Colonic mucosa (tissue), 4 donors: ENCODE measurements around the gene HLA-DQA1. TPM values are rescaled to one million over a fixed set of nuclear protein-coding genes. Genes with fewer than 3 reads are reported as not detected.

ENCODE experiments used
- DNase-seq: peaks from one replicate; pipeline ENCODE4 v3.0.0-alpha.2; 2020
- H3K27ac ChIP-seq: fragments of 200-600 bp; one replicate; pipeline ENCODE4 v1.8.0; 2021
- H3K27me3 ChIP-seq: fragments of 200-600 bp; one replicate; pipeline ENCODE4 v1.8.0; 2021
- H3K36me3 ChIP-seq: fragments of 200-600 bp; one replicate; pipeline ENCODE4 v1.8.0; 2021
- H3K4me1 ChIP-seq: fragments of 200-600 bp; one replicate; pipeline ENCODE4 v1.8.0; 2021; ENCODE audit warnings: mild to moderate bottlenecking
- H3K4me3 ChIP-seq: fragments of 200-600 bp; one replicate; pipeline ENCODE4 v1.8.0; 2021
- H3K9ac ChIP-seq, 2 donors: one replicate each; pipeline ENCODE4 v1.7.0; 2013; ENCODE audit warnings: control low read depth in 2 of 2, low read depth in 2 of 2, low read length in 2 of 2
- H3K9me3 ChIP-seq: fragments of 200-600 bp; one replicate; pipeline ENCODE4 v1.8.0; 2021
- CTCF ChIP-seq: fragments of 200-600 bp; IDR thresholded peaks from one replicate; pipeline ENCODE4 v1.8.0; 2022; ENCODE audit warnings: antibody characterized with exemption, mild to moderate bottlenecking
- intact Hi-C: fragments of 100-400 bp; cut with DNase I; formaldehyde crosslinking; loops from one replicate; pipeline ENCODE4 v1.14.1; 2022
- total RNA-seq, 2 donors: library from RNA; stranded (reverse); fragmentation: NEBNext Ultra II Directional in 1 of 2; extraction: Animal tissue kit (Norgen Biotek cat#: 25700) in 1 of 2; gene quantifications; one replicate each; pipeline ENCODE4 v1.2.1, GENCODE V29; 2021
- donor health status: healthy.
- donor health status: DM: no; HTN: no; CAD: no.
- donor health status: DM: no; HTN: no; CAD: no.

The HLA-DQA1 gene
- total RNA-seq, 2 donors from 2014 or later, result 8.1 to 13.5 TPM

- Histone ChIP-seq H3K36me3 (no peaks in the 10 kb centered on the region), H3K4me1 (no peaks in the 10 kb centered on the region), H3K4me3 (no peak overlapping the region), H3K9ac (no peak overlapping the region), H3K27ac (no peak overlapping the region), H3K9me3 (no peaks in the 10 kb centered on the region), H3K27me3 (no peaks in the 10 kb centered on the region)
- intact Hi-C loops, result no loop called here
- TF ChIP-seq CTCF, result no peak
- no peak for DNase-seq
Measured at GRCh38 chr6:32613475-32613874, 23.7 kb upstream of the HLA-DQA1 start.

GRCh38 chr6:32614366-32615081 is 22.7 kb upstream of the HLA-DQA1 start:
- intact Hi-C loops, result no loop called here
- H3K27ac ChIP-seq, result no peak overlapping the region
- H3K9me3 ChIP-seq, result no peaks in the 10 kb centered on the region
- no peaks in the 10 kb centered on the region for H3K4me1 ChIP-seq
- no peak overlapping the region for H3K4me3 ChIP-seq
- no peak for TF ChIP-seq CTCF
- no peaks in the 10 kb centered on the region for H3K27me3 ChIP-seq
- no peaks in the 10 kb centered on the region for H3K36me3 ChIP-seq
- H3K9ac ChIP-seq, result no peak overlapping the region
- no peak for DNase-seq

- intact Hi-C loops, result no loop called here
- H3K36me3 ChIP-seq, result no peaks in the 10 kb centered on the region
- H3K27ac ChIP-seq, result no peak overlapping the region
- no peak overlapping the region for H3K9ac ChIP-seq
- no peak overlapping the region for H3K4me3 ChIP-seq
- no peak for DNase-seq
- TF ChIP-seq CTCF, result no peak
- H3K9me3 ChIP-seq, result no peaks in the 10 kb centered on the region
- no peaks in the 10 kb centered on the region for H3K27me3 ChIP-seq
- no peaks in the 10 kb centered on the region for H3K4me1 ChIP-seq
Measured at GRCh38 chr6:32615885-32616532, 21.2 kb upstream of the HLA-DQA1 start.

GRCh38 chr6:32617751-32618150 is 19.5 kb upstream of the HLA-DQA1 start:
- Histone ChIP-seq H3K9ac (no peak overlapping the region), H3K4me3 (no peak overlapping the region), H3K27ac (no peak overlapping the region), H3K4me1 (no peaks in the 10 kb centered on the region), H3K9me3 (no peaks in the 10 kb centered on the region), H3K27me3 (no peaks in the 10 kb centered on the region), H3K36me3 (no peaks in the 10 kb centered on the region)
- DNase-seq, result no peak
- intact Hi-C loops, result no loop called here
- TF ChIP-seq CTCF, result no peak

- H3K9ac ChIP-seq, result no peak overlapping the region
- H3K4me1 ChIP-seq, result no peaks in the 10 kb centered on the region
- intact Hi-C loops, result no loop called here
- no peak for TF ChIP-seq CTCF
- no peak overlapping the region for H3K27ac ChIP-seq
- no peaks in the 10 kb centered on the region for H3K36me3 ChIP-seq
- H3K27me3 ChIP-seq, result no peaks in the 10 kb centered on the region
- no peaks in the 10 kb centered on the region for H3K9me3 ChIP-seq
- DNase-seq, result no peak
- H3K4me3 ChIP-seq, result no peak overlapping the region
Measured at GRCh38 chr6:32621372-32621771, 15.8 kb upstream of the HLA-DQA1 start.
